ENCODE measurements around the gene IFNK.
"Not testable (repeated sequence)": the region's sequence is repeated elsewhere in the genome, so short reads cannot be mapped to it uniquely, and the experiment has no call there.

Gene IFNK

GRCh38 chr9:27499451-27499850, 24.6 kb upstream of the IFNK start:
- H3K27me3 ChIP-seq (replicated peaks): no peaks in the 10 kb centered on the region
- in situ Hi-C loops (cut with HindIII; ENCODE audit: low pct_ligation_motif_present, low sequenced_read_pairs): no loop called here
- H3K36me3 ChIP-seq (replicated peaks): no peaks in the 10 kb centered on the region
- no peak overlapping the region for H3K27ac ChIP-seq
- H3K4me3 ChIP-seq (ENCODE audit: low read depth, low read length): no peak overlapping the region
- no peak for TF ChIP-seq CTCF (IDR thresholded peaks at IDR 0.05; ENCODE audit: low read depth, low read length, missing control alignments)
- peak; percentile 29 for DNase-seq

DNA sequence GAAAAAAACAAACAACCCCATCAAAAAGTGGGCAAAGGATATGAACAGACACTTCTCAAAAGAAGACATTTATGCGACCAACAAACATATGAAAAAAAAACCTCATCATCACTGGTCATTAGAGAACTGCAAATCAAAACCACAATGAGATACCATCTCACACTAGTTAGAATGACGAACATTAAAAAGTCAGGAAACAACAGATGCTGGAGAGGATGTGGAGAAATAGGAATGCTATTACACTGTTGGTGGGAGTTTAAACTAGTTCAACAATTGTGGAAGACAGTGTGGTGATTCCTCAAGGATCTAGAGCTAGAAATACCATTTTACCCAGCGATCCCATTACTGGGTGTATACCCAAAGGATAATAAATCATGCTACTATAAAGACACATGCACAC, 23.2 kb upstream of the IFNK start:
- not testable (repeated sequence) for H3K27ac ChIP-seq
- in situ Hi-C loops (cut with HindIII; ENCODE audit: low pct_ligation_motif_present, low sequenced_read_pairs): loop anchor here (25.0 kb wide), 1 partner anchor 164 kb away; no protein-coding TSS in a partner anchor

DNA sequence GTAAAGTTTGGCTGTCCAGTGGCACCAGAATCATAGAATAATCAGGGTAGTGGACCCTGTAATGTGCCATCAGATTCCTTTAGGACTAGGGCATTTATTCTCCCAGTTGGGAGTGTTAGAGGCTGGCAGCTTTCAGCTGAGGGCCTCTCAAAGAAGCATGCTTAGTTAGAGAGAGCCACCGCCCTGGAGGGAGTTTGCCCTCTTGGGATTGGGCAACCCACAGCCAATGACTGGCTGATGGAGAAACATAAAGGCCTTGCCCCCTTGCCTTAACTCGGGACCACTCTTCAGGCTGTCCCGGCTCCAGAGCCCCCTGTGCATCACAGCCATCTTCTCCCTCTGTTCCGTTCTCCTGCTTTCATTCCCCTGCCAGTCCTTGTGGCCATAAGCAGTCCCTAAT, 20.5 kb upstream of the IFNK start:
- DNase-seq: no peak
- TF ChIP-seq CTCF (IDR thresholded peaks at IDR 0.05; ENCODE audit: low read depth, low read length, missing control alignments): no peak
- in situ Hi-C loops (cut with HindIII; ENCODE audit: low pct_ligation_motif_present, low sequenced_read_pairs): loop anchor here (25.0 kb wide), 1 partner anchor 166 kb away; no protein-coding TSS in a partner anchor
- Histone ChIP-seq H3K4me3 (ENCODE audit: low read depth, low read length) (no peak overlapping the region), H3K27me3 (replicated peaks) (no peaks in the 10 kb centered on the region), H3K27ac (no peak overlapping the region), H3K36me3 (replicated peaks) (no peaks in the 10 kb centered on the region)

More for the DNA sequence above, 23.2 kb upstream of the IFNK start:
- H3K36me3 ChIP-seq (replicated peaks); H3K4me3 ChIP-seq (ENCODE audit: low read depth, low read length); DNase-seq; H3K27me3 ChIP-seq (replicated peaks): not testable (repeated sequence)

DNA sequence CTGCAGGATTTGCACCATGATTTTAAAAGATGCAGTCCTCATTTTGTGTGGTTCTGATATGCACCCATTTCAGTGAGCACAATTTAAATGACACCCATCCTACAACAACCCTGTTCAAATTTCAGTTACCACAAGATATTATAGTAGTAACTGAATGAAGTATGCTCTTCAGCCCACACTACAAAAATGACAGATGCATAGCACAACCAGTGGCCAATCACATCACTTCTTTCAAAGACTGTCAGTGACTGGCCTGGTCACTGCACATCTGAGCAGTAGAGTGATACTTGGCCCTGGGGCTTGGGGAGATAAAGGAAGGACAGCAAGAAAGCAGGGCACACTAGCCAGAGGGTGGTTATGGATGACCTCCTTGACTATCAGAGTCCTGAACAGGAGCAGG, 19.8 kb upstream of the IFNK start:
- TF ChIP-seq CTCF (IDR thresholded peaks at IDR 0.05; ENCODE audit: low read depth, low read length, missing control alignments): no peak
- in situ Hi-C loops (cut with HindIII; ENCODE audit: low pct_ligation_motif_present, low sequenced_read_pairs): loop anchor here (25.0 kb wide), 1 partner anchor 167 kb away; no protein-coding TSS in a partner anchor

GRCh38 chr9:27505744-27506161, 18.3 kb upstream of the IFNK start:
- TF ChIP-seq CTCF (IDR thresholded peaks at IDR 0.05; ENCODE audit: low read depth, low read length, missing control alignments): no peak
- no peaks in the 10 kb centered on the region for H3K36me3 ChIP-seq (replicated peaks)
- H3K4me3 ChIP-seq (ENCODE audit: low read depth, low read length): no peak overlapping the region
- H3K27ac ChIP-seq: no peak overlapping the region
- in situ Hi-C loops (cut with HindIII; ENCODE audit: low pct_ligation_motif_present, low sequenced_read_pairs): loop anchor here (25.0 kb wide), 1 partner anchor 168 kb away; no protein-coding TSS in a partner anchor
- no peaks in the 10 kb centered on the region for H3K27me3 ChIP-seq (replicated peaks)
- no peak for DNase-seq

More for the DNA sequence above, 19.8 kb upstream of the IFNK start:
- no peak overlapping the region for H3K4me3 ChIP-seq (ENCODE audit: low read depth, low read length)
- H3K27ac ChIP-seq: no peak overlapping the region
- H3K27me3 ChIP-seq (replicated peaks): no peaks in the 10 kb centered on the region
- no peak for DNase-seq
- H3K36me3 ChIP-seq (replicated peaks): no peaks in the 10 kb centered on the region

DNA sequence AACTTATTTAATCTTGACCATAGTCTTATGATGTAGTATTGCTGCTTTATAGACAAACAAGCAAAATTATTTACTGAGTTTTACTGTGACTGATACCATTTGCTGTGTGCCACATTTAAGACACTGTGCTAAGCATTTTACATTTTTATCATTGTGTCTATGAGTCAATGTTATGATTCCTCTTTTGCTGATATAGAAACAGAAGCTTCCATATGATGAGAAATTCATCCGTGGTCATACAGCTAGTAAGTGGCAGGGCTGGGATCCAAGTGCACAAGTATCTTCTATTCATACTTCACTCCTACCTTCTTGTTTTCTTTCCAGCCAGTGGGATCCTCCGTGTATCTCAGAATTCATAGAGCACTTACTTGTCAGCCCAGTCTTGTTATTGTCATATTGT, 17.1 kb upstream of the IFNK start:
- H3K4me3 ChIP-seq (ENCODE audit: low read depth, low read length): no peak overlapping the region
- no peak for DNase-seq
- no peak for TF ChIP-seq CTCF (IDR thresholded peaks at IDR 0.05; ENCODE audit: low read depth, low read length, missing control alignments)
- H3K36me3 ChIP-seq (replicated peaks): no peaks in the 10 kb centered on the region
- in situ Hi-C loops (cut with HindIII; ENCODE audit: low pct_ligation_motif_present, low sequenced_read_pairs): loop anchor here (25.0 kb wide), 1 partner anchor 170 kb away; no protein-coding TSS in a partner anchor
- no peaks in the 10 kb centered on the region for H3K27me3 ChIP-seq (replicated peaks)
- no peak overlapping the region for H3K27ac ChIP-seq
